Loucy (cell line): ENCODE results near the gene RPL9.

Experiments used
- H2AFZ ChIP-seq: fragments of 200-600 bp; sonication (generic); 2 replicates; pipeline ENCODE4 v1.6.0; 2016; ENCODE audit warnings: antibody characterized with exemption, mild to moderate bottlenecking, low read length, moderate library complexity
- H3F3A ChIP-seq: fragments of 200-600 bp; 2 replicates; pipeline ENCODE4 v1.6.0; 2016; ENCODE audit warnings: antibody characterized with exemption, low read depth, mild to moderate bottlenecking
- H3K27me3 ChIP-seq: fragments of 200-600 bp; sonication (generic); 2 replicates; pipeline ENCODE4 v1.6.1; 2014; ENCODE audit warnings: low read length, mild to moderate bottlenecking; ENCODE audit not compliant: insufficient read depth, poor library complexity, severe bottlenecking
- H3K36me3 ChIP-seq: fragments of 200-600 bp; sonication (generic); 2 replicates; pipeline ENCODE4 v1.6.1; 2016; ENCODE audit warnings: low read length; ENCODE audit not compliant: insufficient read depth
- H3K4me1 ChIP-seq: fragments of 200-600 bp; sonication (generic); 2 replicates; pipeline ENCODE4 v1.5.1; 2014; ENCODE audit warnings: low read length, mild to moderate bottlenecking; ENCODE audit not compliant: insufficient read depth, poor library complexity, severe bottlenecking
- H3K4me2 ChIP-seq: fragments of 200-600 bp; sonication (generic); 2 replicates; pipeline ENCODE4 v1.6.0; 2014; ENCODE audit warnings: antibody characterized with exemption, low read length, low read depth, mild to moderate bottlenecking; ENCODE audit not compliant: poor library complexity, severe bottlenecking
- H3K4me3 ChIP-seq: fragments of 200-600 bp; sonication (generic); 2 replicates; pipeline ENCODE4 v1.5.1; 2014; ENCODE audit warnings: low read length, mild to moderate bottlenecking, mixed read lengths; ENCODE audit not compliant: poor library complexity, severe bottlenecking
- H3K79me2 ChIP-seq: fragments of 200-600 bp; sonication (generic); 2 replicates; pipeline ENCODE4 v1.6.1; 2014; ENCODE audit warnings: low read length; ENCODE audit not compliant: insufficient read depth
- H3K9ac ChIP-seq: fragments of 200-600 bp; sonication (generic); 2 replicates; pipeline ENCODE4 v1.6.0; 2014; ENCODE audit warnings: mild to moderate bottlenecking, low read depth, low read length, moderate library complexity; ENCODE audit not compliant: poor library complexity, severe bottlenecking
- H3K9me2 ChIP-seq: fragments of 200-600 bp; sonication (generic); replicated peaks from 2 replicates; pipeline ENCODE4 v1.6.1; 2016; ENCODE audit warnings: low read depth, low read length, mixed read lengths
- H3K9me3 ChIP-seq: fragments of 200-600 bp; sonication (generic); 2 replicates; pipeline ENCODE4 v1.6.1; 2014; ENCODE audit warnings: mild to moderate bottlenecking, antibody characterized with exemption, low read length, low read depth; ENCODE audit not compliant: insufficient read depth
- H4K20me1 ChIP-seq: fragments of 200-600 bp; sonication (generic); 2 replicates; pipeline ENCODE4 v1.6.0; 2014; ENCODE audit warnings: antibody characterized with exemption, low read length, mild to moderate bottlenecking; ENCODE audit not compliant: insufficient read depth, poor library complexity, severe bottlenecking
- EZH2phosphoT487 ChIP-seq: fragments of 200-600 bp; IDR thresholded peaks from 2 replicates; pipeline ENCODE4 v1.6.1; 2018; ENCODE audit warnings: antibody characterized with exemption, mild to moderate bottlenecking, moderate library complexity, borderline replicate concordance
- TF ChIP-seq, protein P1 (sequence below): fragments of 200-600 bp; sonication (generic); conservative IDR thresholded peaks from 2 replicates; pipeline ENCODE4 v1.5.1; 2014; ENCODE audit warnings: mild to moderate bottlenecking, antibody characterized with exemption, low read length

RPL9 gene

GRCh38 chr4:39456946-39457763 is 1.6 kb downstream of the RPL9 start:
- Histone ChIP-seq H3K9me3 (no peaks in the 10 kb centered on the region), H3K4me3 (peak overlapping the region; percentile 88), H2AFZ (no peak overlapping the region), H3K36me3 (peaks cover 50% of the 10 kb centered on the region), H4K20me1 (peaks cover 64% of the 10 kb centered on the region), H3K9ac (peak overlapping the region; percentile 95), H3K9me2 (no peaks in the 10 kb centered on the region), H3K4me1 (peaks cover 28% of the 10 kb centered on the region), H3K4me2 (peak overlapping the region; percentile 100), H3K79me2 (peaks cover 85% of the 10 kb centered on the region), H3F3A (no peaks in the 10 kb centered on the region; the same call in 1 of the 2 replicates), H3K27me3 (peaks cover 9% of the 10 kb centered on the region)
- TF ChIP-seq, protein P1, sequence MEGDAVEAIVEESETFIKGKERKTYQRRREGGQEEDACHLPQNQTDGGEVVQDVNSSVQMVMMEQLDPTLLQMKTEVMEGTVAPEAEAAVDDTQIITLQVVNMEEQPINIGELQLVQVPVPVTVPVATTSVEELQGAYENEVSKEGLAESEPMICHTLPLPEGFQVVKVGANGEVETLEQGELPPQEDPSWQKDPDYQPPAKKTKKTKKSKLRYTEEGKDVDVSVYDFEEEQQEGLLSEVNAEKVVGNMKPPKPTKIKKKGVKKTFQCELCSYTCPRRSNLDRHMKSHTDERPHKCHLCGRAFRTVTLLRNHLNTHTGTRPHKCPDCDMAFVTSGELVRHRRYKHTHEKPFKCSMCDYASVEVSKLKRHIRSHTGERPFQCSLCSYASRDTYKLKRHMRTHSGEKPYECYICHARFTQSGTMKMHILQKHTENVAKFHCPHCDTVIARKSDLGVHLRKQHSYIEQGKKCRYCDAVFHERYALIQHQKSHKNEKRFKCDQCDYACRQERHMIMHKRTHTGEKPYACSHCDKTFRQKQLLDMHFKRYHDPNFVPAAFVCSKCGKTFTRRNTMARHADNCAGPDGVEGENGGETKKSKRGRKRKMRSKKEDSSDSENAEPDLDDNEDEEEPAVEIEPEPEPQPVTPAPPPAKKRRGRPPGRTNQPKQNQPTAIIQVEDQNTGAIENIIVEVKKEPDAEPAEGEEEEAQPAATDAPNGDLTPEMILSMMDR, result no peak
- no peak for TF ChIP-seq EZH2phosphoT487

DNA sequence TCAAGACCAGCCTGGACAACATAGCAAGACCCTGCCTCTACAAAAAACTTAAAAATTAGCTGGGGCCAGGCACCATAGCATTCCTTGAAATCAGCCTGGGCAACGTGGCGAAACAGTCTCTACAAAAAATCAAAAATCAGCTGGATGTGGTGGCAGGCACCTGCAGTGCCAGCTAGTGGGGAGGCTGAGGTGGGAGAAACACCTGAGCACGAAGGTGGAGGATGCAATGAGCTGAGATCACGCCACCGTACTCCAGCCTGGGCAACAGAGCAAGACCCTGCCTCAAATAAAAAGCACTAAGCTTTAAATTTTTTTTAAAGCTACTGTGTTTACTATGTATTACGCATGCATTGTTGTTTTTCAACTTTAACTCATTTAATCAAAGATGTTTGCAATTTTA is 3.2 kb downstream of the RPL9 start:
- peak overlapping the region; percentile 95 for H3K9ac ChIP-seq
- H3K27me3 ChIP-seq, result peaks cover 9% of the 10 kb centered on the region
- peaks cover 66% of the 10 kb centered on the region for H4K20me1 ChIP-seq
- H3F3A ChIP-seq, result no peaks in the 10 kb centered on the region; the same call in 1 of the 2 replicates
- H3K4me3 ChIP-seq, result peak overlapping the region; percentile 88
- no peak for TF ChIP-seq EZH2phosphoT487
- TF ChIP-seq, protein P1, result no peak
- peaks cover 60% of the 10 kb centered on the region for H3K36me3 ChIP-seq
- peaks cover 76% of the 10 kb centered on the region for H3K79me2 ChIP-seq
- H2AFZ ChIP-seq, result no peak overlapping the region
- peaks cover 28% of the 10 kb centered on the region for H3K4me1 ChIP-seq
- H3K9me2 ChIP-seq, result no peaks in the 10 kb centered on the region
- peak overlapping the region; percentile 100 for H3K4me2 ChIP-seq
- no peaks in the 10 kb centered on the region for H3K9me3 ChIP-seq

DNA sequence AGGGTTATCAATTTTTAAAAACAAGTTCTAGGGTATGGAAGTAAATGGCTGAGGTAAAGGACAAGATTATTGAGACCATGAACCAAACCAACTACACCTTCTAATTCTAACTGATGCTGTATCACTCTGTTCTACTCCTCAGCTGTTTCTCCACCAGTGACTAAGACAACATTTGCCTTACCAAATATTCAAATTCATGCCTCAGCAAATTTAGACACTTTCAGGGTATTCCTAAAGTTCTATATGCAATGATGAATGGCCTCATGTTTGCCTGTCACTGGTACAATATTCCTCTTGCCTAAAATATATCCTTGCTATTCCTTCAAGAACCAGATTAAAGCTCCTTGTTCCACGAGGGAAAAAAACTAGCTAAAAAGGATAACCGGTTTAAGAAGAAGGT is 5.0 kb downstream of the RPL9 start:
- H3K4me1 ChIP-seq, result peaks cover 28% of the 10 kb centered on the region
- H3F3A ChIP-seq, result peaks cover 4% of the 10 kb centered on the region; the same call in 1 of the 2 replicates
- H3K36me3 ChIP-seq, result peaks cover 60% of the 10 kb centered on the region

More for the DNA sequence above, 5.0 kb downstream of the RPL9 start:
- peaks cover 63% of the 10 kb centered on the region for H3K79me2 ChIP-seq
- no peak overlapping the region for H3K4me2 ChIP-seq
- H3K4me3 ChIP-seq, result no peak overlapping the region
- no peaks in the 10 kb centered on the region for H3K9me2 ChIP-seq
- no peak overlapping the region for H2AFZ ChIP-seq
- peaks cover 66% of the 10 kb centered on the region for H4K20me1 ChIP-seq
- H3K9ac ChIP-seq, result no peak overlapping the region
- H3K9me3 ChIP-seq, result no peaks in the 10 kb centered on the region
- H3K27me3 ChIP-seq, result peaks cover 8% of the 10 kb centered on the region
- TF ChIP-seq EZH2phosphoT487, result no peak
- TF ChIP-seq, protein P1, result no peak
